Measurements from ENCODE around the gene MATCAP1.

Gene MATCAP1

GRCh38 chr16:67170949-67171649, 12.7 kb downstream of the MATCAP1 start:
- no peak for DNase-seq

DNA sequence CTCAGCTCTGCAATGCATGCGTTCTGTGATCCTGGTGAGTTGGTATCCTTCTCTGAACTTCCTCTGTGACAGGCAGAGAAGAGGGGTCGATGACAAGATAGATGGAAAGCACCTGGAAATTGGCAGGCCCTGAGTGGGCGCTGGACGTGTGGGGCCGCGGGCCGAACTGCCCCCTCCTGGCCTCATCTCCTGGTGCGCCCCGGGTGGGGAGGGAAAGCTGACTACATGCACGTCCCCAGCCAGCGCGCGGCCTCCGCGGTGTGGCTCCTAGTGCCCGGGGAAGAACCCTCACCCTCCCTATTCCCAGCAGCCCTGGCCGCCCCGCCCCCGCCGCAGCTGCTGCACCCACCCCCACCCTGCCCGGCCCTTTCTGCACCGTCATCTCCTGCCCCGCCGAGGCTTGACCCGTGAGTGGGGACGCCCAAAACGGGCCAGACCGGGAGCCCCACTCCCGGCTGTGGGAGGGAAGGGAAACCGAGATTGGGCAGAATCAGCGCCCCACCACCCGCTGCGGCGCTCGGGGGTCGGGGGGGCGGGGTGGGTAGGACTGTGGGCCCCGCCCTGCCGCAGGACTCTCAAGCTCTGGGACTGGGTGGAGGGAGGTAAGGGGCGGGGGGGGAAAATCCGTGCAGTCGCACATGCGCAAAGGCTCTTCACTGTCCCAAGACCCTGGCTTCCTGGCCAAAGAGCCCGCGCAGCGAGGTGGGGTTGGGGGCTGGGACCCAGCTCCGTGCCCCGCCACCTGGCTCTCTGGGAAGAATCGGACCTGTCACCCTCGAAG, 13.4 kb downstream of the MATCAP1 start, which contains the start of gene NOL3:
TSS of gene NOL3 (plus strand) at position 371 of the 781 bp plus-strand sequence.
- DNase-seq: peak; percentile 99

- no peak for DNase-seq
Observed at GRCh38 chr16:67169642-67170167, 14.1 kb downstream of the MATCAP1 start.

DNA sequence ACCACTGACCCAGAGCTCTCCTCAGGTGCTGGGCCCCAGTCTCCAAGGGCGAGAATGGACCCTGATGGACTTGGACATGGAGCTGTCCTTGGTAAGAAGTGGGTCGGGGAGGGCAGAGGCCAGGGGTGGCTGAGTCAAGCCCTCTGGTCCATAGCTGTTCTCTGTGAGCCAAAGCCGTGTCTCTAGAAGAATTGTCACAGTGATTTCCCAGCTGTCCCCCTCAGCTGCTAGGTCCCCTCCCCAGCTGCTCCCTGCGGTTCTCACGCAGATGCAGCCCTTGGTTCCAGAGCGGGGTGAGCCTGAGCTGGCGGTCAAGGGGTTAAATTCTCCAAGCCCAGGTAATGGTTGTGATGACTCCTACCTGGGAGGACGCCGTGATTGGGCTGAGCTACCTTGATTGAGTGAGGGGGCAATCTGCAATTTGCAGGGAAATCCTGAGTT, 14.7 kb downstream of the MATCAP1 start:
- DNase-seq: no peak

GRCh38 chr16:67167588-67167987, 16.2 kb downstream of the MATCAP1 start:
- no peak for DNase-seq

- no peak for DNase-seq
Observed at GRCh38 chr16:67166598-67167168, 17.1 kb downstream of the MATCAP1 start.

GRCh38 chr16:67166110-67166547, 17.6 kb downstream of the MATCAP1 start:
- peak; percentile 46 for DNase-seq

DNA sequence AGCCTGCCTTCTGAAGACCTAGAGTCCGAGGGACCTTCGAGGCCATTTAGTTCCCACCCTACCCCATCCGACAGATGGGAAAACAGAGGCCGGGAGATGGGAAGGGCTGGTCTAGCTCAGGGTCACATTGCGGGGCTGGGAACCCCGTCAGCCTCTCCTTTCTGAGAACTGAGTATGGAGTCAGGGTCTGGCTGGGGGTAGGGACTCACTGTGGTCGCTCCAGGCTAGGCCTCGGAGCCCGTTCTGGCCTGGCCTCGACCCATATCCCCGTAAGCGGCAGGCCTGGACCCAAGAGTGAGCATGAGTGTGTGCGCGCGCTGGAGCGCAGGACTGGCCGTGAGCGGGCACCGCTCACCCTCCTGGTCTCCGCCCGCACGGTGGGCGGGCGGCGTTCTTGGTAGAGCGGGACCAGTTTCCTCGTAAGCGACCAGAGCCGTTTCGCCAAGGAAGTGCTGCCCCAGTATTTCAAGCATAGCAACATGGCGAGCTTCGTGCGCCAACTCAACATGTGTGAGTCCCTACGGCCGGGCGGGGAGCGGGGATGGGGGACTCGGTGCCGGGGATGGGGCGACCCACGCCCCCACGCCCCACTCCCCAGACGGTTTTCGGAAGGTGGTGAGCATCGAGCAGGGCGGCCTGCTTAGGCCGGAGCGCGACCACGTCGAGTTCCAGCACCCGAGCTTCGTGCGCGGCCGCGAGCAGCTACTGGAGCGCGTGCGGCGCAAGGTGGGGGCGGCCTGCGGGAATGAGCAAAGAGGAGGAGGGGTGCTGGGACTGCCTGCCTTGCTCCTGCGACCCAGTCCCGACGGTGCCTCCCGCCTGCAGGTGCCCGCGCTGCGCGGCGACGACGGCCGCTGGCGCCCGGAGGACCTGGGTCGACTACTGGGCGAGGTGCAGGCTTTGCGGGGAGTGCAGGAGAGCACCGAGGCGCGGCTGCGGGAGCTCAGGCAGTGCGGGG, 18.4 kb downstream of the MATCAP1 start:
- peak; percentile 42 for DNase-seq

DNA sequence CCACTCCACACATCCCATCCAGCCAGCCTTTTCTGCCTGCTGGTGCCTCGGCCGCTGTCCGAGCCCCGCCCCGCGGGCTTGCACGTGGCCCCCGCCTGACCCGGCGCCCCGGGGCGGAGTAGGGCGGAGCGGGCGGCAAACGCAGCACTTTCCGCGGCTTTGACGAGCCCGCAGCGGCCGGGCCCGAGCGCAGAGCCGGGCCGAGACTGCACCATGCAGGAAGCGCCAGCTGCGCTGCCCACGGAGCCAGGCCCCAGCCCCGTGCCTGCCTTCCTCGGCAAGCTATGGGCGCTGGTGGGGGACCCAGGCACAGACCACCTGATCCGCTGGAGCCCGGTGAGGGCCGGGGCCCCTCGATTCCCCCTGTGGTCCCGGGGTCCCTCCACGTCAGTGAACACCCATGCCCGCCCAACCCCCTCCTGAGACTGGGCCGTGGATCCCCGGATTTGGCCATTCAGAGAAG, 19.1 kb downstream of the MATCAP1 start, which contains the start of gene HSF4:
TSS of gene HSF4 (plus strand) at position 147 of the 463 bp plus-strand sequence. CDS start at position 214, 67 bp downstream.
- peak; percentile 49 for DNase-seq

GRCh38 chr16:67163999-67164558, 19.7 kb downstream of the MATCAP1 start:
- no peak for DNase-seq

DNA sequence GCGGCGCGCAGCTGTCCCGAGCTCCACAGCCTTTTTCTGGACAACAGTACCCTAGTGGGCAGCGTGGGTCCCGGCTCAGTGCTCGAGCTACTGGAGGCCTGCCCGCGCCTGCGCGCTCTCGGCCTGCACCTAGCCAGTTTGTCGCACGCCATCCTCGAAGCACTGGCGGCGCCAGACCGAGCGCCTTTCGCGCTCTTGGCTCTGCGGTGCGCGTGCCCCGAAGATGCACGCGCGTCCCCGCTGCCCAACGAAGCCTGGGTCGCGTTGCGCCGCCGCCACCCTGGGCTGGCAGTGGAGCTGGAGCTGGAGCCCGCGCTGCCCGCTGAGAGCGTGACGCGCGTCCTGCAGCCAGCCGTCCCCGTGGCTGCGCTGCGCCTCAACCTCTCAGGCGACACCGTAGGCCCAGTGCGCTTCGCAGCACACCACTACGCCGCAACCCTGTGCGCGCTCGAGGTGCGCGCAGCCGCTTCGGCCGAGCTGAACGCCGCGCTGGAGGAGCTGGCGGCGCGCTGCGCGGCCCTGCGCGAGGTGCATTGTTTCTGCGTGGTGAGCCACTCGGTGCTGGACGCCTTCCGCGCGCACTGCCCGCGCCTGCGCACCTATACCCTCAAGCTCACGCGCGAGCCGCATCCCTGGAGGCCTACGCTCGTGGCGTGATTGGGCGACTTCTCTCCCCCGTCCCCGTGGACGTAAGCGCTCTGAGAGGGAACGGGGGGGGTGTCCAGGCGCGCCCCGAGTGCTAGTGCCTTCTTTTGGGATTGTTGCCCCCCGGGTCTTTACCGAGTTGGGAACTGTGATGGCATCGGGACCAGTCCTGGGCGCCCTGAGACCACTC, 20.4 kb downstream of the MATCAP1 start:
- DNase-seq: peak; percentile 42

- peak; percentile 92 for DNase-seq
Observed at GRCh38 chr16:67162506-67163163, 21.1 kb downstream of the MATCAP1 start.

GRCh38 chr16:67161595-67162058, 22.1 kb downstream of the MATCAP1 start:
- peak; percentile 40 for DNase-seq

- DNase-seq: peak; percentile 85
Observed at GRCh38 chr16:67158637-67159600, 24.8 kb downstream of the MATCAP1 start.

DNA sequence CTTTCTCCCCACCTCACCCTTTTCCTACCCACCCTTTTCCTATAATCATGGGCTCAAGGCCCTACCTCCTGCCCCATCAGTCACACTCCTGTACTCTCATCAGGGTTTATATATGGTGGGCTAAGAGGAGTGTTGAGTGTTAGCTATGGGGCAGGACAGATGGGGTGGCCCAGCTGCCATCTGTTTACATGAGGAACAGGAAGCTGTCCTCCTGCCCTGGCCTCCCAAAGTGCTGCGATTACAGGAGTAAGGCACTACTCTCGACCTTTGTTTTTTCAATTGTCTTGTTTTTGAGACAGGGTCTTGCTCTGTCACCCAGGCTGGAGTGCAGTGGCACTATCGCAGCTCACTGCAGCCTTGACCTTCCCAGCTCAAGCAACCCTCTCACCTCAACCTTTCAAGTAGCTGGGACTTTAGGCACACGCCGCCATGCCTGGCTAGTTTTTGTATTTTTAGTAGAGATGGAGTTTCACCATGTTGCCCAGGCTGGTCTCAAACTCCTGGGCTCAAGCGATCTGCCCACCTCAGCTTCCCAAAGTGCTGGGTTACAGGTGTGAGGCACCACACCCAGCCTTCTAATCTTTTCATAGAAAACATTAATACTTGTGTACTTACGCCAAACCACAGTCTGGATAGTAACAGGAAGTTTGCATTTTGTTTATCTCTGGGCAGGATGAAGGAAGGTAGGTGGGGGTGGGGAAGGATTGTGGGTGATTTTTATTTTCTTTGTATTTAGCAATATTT, 25.7 kb downstream of the MATCAP1 start:
- DNase-seq: no peak

- DNase-seq: no peak
Observed at GRCh38 chr16:67157106-67157748, 26.5 kb downstream of the MATCAP1 start.

- DNase-seq: peak; percentile 77
Observed at GRCh38 chr16:67156143-67156844, 27.5 kb downstream of the MATCAP1 start.
